ENCODE measurements around the gene BUB1B.
A peak's percentile ranks its signal among the peaks of the same experiment; 100 is the strongest.

BUB1B gene

DNA sequence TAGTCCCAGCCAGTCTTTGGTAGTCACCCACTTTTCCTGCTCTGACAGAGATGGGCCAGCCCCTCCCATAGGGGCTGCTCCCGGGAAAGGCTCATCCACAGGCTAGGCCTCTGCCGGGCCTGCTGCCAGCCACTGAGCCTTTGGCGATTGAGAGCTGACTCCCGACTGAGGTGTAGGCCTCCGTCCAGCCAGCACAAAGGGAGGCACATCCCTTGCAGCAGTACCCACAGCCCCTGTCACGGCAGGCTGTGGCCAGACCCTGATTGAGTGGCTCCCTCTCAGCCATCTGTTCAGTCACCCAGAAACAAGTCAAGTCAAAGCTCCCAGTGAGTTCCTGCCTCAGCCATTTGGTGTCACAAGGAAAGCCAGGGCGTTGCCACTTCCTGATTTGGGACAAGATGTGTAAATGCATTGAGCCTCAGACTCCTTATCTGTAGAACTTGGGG, 71.8 kb downstream of the BUB1B start:
- no peak for DNase-seq (ENCODE audit: low read depth)
- no peak for TF ChIP-seq CTCF (conservative IDR thresholded peaks at IDR 0.05; ENCODE audit: low read depth, low read length)
- H3K4me3 ChIP-seq (ENCODE audit: low read length): no peak overlapping the region

DNA sequence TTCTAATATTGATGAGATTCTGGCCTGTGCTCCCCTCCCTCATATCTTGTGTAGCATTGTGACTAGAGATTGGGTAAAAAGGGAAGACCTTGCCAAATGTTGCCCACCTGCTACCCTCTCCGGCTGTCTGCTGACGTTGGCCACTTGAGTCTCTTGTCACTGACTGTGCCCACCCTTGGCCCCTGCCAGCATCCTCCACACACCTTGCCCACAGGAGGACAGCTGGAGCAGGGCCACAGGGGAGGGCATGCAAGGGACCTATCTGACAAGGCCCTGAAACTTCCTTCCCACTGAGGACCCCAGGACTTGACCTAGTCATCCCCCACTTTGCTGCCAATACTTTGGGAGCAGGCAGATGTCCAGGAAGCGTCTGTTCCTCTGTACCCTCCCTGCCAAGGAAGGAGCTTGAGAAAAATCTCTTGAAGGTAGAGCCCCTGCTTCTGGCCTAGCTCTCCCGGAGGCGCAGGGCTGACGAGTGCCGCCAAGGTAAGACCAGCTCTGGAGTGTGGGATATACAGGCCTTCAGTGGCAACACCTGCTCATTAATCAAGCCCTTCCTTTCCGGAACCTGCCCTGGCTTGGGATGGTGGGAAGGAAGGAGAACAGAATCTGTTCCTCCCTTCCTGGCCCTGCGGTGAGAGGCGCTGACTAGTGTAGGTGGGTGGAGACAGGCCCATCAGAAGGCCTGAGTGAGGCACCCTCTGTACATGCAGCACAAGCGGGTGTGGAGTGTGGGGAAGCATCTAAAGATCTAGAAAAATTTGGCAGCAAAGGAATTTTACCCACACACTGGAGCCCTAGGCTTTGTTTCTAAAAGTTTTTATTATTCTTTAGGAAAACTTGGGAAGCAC, 73.1 kb downstream of the BUB1B start:
- no peak overlapping the region for H3K4me3 ChIP-seq (ENCODE audit: low read length)
- no peak for DNase-seq (ENCODE audit: low read depth)
- TF ChIP-seq CTCF (conservative IDR thresholded peaks at IDR 0.05; ENCODE audit: low read depth, low read length): no peak

GRCh38 chr15:40234783-40235182, 73.9 kb downstream of the BUB1B start:
- H3K4me3 ChIP-seq (ENCODE audit: low read length): no peak overlapping the region
- DNase-seq (ENCODE audit: low read depth): no peak
- TF ChIP-seq CTCF (conservative IDR thresholded peaks at IDR 0.05; ENCODE audit: low read depth, low read length): no peak

DNA sequence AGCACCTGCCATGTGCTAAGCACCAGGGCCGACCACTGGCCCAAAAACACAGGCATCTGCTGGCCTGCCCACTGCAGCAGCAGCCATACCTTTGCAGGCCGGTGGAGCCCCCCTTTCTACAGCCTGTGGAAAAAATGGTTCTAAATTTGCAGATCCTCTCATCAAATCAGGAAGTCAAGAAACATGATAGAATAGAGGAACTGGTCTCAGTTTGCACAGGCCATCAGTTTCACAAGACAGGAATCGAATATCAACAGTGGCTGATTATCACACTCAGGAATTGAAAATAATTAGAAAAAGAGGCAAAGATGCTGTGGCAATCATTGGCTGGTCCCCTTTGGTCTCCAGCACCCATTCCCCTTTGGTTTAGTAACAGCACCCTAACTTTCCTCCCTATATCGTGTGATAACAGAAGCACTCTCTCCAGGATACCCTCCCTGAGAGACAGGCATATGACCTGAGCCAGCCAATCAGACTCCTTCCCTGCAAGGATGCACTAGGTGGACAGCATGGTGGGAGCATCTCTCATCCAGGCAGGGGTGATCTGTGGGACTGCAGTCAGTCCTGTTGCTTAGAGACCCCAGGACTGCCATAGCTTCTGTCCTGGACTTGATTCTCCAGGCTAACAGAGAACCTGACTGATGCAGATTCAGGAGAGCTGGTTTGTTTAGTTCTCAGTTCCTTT, 74.5 kb downstream of the BUB1B start:
- no peak for DNase-seq (ENCODE audit: low read depth)
- H3K4me3 ChIP-seq (ENCODE audit: low read length): no peak overlapping the region
- TF ChIP-seq CTCF (conservative IDR thresholded peaks at IDR 0.05; ENCODE audit: low read depth, low read length): no peak

GRCh38 chr15:40238532-40239403, 77.9 kb downstream of the BUB1B start, which contains the start of gene PAK6:
Gene PAK6, plus strand, starts transcription at chr15:40239063. Its CDS starts 25,723 bp downstream, at chr15:40264786.
- peak within 1 kb of the TSS; percentile 37 for H3K4me3 ChIP-seq (ENCODE audit: low read length)
- TF ChIP-seq CTCF (conservative IDR thresholded peaks at IDR 0.05; ENCODE audit: low read depth, low read length): no peak

DNA sequence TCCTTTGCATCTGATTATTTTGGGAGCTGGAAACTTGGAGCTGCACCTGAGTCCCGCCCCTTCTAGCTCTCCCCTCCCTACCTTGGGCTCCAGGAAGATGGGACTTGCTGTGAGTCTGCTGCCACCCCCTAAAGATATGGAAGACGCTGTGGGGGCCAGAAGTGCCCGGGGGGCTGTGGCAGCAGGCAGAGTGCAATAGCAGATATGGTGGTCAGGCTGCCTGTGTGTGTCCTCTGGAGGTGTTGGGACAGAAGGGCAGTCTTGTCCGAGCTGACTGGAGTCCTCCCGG, 78.5 kb downstream of the BUB1B start:
- no peak for DNase-seq (ENCODE audit: low read depth)
- H3K4me3 ChIP-seq (ENCODE audit: low read length): peak overlapping the region; percentile 17
- no peak for TF ChIP-seq CTCF (conservative IDR thresholded peaks at IDR 0.05; ENCODE audit: low read depth, low read length)

More at GRCh38 chr15:40238532-40239403, 77.9 kb downstream of the BUB1B start, which contains the start of gene PAK6:
- DNase-seq (ENCODE audit: low read depth): no peak

Data from retinal pigment epithelial cell (primary cell).